Muscle of leg (tissue), 11 donors: Measurements from ENCODE around the gene CASS4. TPM values are rescaled to one million over a fixed set of nuclear protein-coding genes. Genes with fewer than 3 reads are reported as not detected.
"Not testable (repeated sequence)": the region's sequence is repeated elsewhere in the genome, so short reads cannot be mapped to it uniquely, and the experiment has no call there.

Experiments
- DNase-seq: peaks from one replicate; pipeline ENCODE4 v3.0.0; 2013
- H3K27ac ChIP-seq: one replicate; pipeline ENCODE4 v1.5.1; 2013; ENCODE audit warnings: mild to moderate bottlenecking, low read length, control low read depth
- H3K27me3 ChIP-seq: one replicate; pipeline ENCODE4 v1.6.1; 2013; ENCODE audit warnings: low read length; ENCODE audit not compliant: control insufficient read depth, insufficient read depth
- H3K36me3 ChIP-seq: one replicate; pipeline ENCODE4 v1.6.1; 2013; ENCODE audit warnings: low read length; ENCODE audit not compliant: control insufficient read depth, insufficient read depth
- H3K4me1 ChIP-seq: one replicate; pipeline ENCODE4 v1.6.1; 2013; ENCODE audit warnings: low read length; ENCODE audit not compliant: control insufficient read depth, insufficient read depth
- H3K4me3 ChIP-seq: one replicate; pipeline ENCODE4 v1.5.1; 2013; ENCODE audit warnings: low read length, control low read depth
- H3K9me3 ChIP-seq: replicated peaks from 2 replicates; pipeline ENCODE4 v1.6.1; 2013; ENCODE audit warnings: low read depth, low read length; ENCODE audit not compliant: control insufficient read depth
- WGBS: methylation state at CpG from one replicate; pipeline ENCODE4 v1.1.5; 2013; ENCODE audit warnings: missing lambda C conversion rate; ENCODE audit not compliant: insufficient coverage; 5-methylcytosine and 5-hydroxymethylcytosine counted together
- polyA plus RNA-seq, 8 donors: library from polyadenylated mRNA; unstranded; fragments of 120-200 nt; gene quantifications; one replicate each; pipeline versions ENCODE4 v1.2.1 to v1.2.3, GENCODE V29; 2013; ENCODE audit warnings: inconsistent platforms in 1 of 8, low replicate concordance in 1 of 8; ENCODE audit not compliant: insufficient read length in 8 of 8, insufficient read depth in 1 of 8
- total RNA-seq: library from RNA; stranded (reverse); fragments of 120-200 nt; gene quantifications from one replicate; pipeline ENCODE4 v1.2.4, GENCODE V29; 2013

CASS4 gene
- total and polyA plus RNA-seq, 9 donors, result 4.8 to 8.1 (median 6.4) TPM

- 75% methylated on average over 1 of the region's 1 CpG for WGBS
- H3K4me3 ChIP-seq, result no peak overlapping the region
- peaks cover 29% of the 10 kb centered on the region for H3K36me3 ChIP-seq
- H3K4me1 ChIP-seq, result no peaks in the 10 kb centered on the region
- no peaks in the 10 kb centered on the region for H3K27me3 ChIP-seq
- no peaks in the 10 kb centered on the region for H3K9me3 ChIP-seq
- H3K27ac ChIP-seq, result no peak overlapping the region
- no peak for DNase-seq
These were observed 2.1 kb upstream of the CASS4 start for GRCh38 chr20:56409956-56410355.

DNA sequence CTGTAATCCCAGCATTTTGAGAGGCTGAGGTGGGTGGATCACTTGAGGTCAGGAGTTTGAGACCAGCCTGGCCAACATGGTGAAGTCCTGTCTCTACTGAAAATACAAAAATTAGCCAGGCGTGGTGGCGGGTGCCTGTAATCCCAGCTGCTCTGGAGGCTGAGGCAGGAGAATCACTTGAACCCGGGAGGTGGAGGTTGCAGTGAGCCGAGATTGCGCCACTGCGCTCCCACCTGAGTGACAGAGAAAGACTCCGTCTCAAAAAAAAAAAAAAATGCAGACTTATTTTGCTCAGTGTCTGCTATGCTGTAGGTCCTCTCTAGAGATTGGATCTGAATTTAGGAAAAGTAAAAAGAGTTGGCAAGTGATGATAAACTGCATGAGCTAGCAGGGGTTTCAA lies 773 bp upstream of the CASS4 start:
- H3K4me3 ChIP-seq, H3K9me3 ChIP-seq, DNase-seq, H3K27ac ChIP-seq, H3K4me1 ChIP-seq, H3K27me3 ChIP-seq: not testable (repeated sequence)
- H3K36me3 ChIP-seq, result peaks cover 24% of the 10 kb centered on the region
- 93% methylated on average over 7 of the region's 7 CpGs for WGBS

- H3K36me3 ChIP-seq, result peaks cover 15% of the 10 kb centered on the region
- no peaks in the 10 kb centered on the region for H3K9me3 ChIP-seq
- H3K27me3 ChIP-seq, result no peaks in the 10 kb centered on the region
- peak overlapping the region; percentile 13 for H3K4me3 ChIP-seq
- H3K4me1 ChIP-seq, result no peaks in the 10 kb centered on the region
- H3K27ac ChIP-seq, result peak overlapping the region; percentile 31
- WGBS, result 94% methylated on average over 7 of the region's 7 CpGs
- DNase-seq, result no peak
These were observed 372 bp downstream of the CASS4 start for GRCh38 chr20:56412473-56412790.

DNA sequence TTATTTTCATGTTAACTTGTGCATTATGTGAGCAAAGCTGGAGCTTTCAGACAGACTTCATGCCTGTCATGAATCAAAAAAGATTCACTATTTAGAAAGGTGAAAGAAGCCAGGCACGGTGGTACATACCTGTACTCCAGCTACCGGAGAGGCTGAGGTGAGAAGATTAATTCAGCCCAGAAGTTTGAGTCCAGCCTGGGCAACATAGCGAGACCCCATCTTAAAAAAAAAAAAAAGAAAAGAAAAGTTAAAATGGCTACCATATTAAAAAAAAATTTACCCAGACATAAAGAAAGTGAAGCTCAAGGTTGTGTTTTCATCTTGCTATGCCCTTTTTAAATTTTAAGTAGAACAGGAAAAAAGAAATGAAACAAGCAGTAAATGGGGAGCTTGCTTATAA lies 889 bp downstream of the CASS4 start:
- Histone ChIP-seq H3K36me3 (peaks cover 10% of the 10 kb centered on the region), H3K9me3 (no peaks in the 10 kb centered on the region), H3K27me3 (no peaks in the 10 kb centered on the region), H3K4me1 (no peaks in the 10 kb centered on the region), H3K4me3 (peak overlapping the region; percentile 13), H3K27ac (no peak overlapping the region)
- no CpG with 5 or more reads among the region's 3 CpGs for WGBS
- DNase-seq, result no peak

DNA sequence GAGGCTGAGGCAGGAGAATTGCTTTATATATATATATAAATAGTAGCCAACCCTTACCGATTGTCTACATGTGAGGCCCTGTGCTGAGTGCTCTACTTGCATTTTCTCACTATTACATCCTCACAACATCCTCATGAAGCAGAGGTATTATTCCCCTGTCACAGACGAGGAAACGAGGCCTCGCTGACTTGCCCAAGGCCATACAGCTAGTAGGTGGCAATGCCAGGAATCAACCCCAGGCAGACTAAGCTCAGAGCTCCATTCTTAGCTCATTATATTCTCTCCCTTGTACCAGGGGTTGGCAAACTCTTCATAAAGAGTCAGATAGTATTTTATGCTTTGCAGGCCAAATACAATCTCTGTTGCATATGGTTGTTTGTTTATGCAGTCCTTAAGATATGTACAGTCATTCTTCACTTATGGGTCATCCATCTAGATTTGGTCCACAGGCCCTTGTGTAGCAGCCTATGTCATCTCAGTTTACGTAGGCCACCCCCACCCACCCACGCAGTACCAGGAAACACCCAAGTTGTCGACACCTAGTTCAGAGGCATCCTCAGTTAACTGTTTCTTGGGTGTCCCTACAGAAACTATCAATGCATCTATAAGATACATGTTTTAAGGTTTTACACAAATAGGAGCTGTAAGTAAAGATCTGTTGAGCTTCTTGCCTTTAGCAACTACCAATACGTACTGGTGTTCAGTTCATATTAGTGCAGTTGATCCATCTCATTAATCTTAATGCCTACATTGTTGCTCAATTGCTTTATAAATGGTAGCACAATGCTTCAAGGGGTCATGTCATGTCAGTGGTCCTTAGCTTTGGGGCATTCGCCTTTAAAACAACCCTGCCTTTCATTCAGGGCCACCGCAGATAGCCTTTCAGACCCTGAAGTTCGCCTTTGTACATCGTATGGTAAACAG lies 3.0 kb downstream of the CASS4 start:
- Histone ChIP-seq H3K9me3 (no peaks in the 10 kb centered on the region), H3K27ac (no peak overlapping the region), H3K4me1 (no peaks in the 10 kb centered on the region), H3K4me3 (no peak overlapping the region), H3K36me3 (no peaks in the 10 kb centered on the region), H3K27me3 (no peaks in the 10 kb centered on the region)
- 74% methylated on average over 7 of the region's 12 CpGs for WGBS
- DNase-seq, result no peak

- Histone ChIP-seq H3K27ac (no peak overlapping the region), H3K4me3 (no peak overlapping the region), H3K4me1 (peaks cover 7% of the 10 kb centered on the region), H3K36me3 (no peaks in the 10 kb centered on the region), H3K27me3 (no peaks in the 10 kb centered on the region), H3K9me3 (no peaks in the 10 kb centered on the region)
- WGBS, result 86% methylated on average over 7 of the region's 7 CpGs
- DNase-seq, result no peak
These were observed 5.3 kb downstream of the CASS4 start for GRCh38 chr20:56417402-56417801.

GRCh38 chr20:56417911-56418310 lies 5.9 kb downstream of the CASS4 start:
- Histone ChIP-seq H3K27ac (no peak overlapping the region), H3K4me1 (peaks cover 9% of the 10 kb centered on the region), H3K27me3 (no peaks in the 10 kb centered on the region), H3K4me3 (no peak overlapping the region), H3K9me3 (no peaks in the 10 kb centered on the region), H3K36me3 (no peaks in the 10 kb centered on the region)
- no peak for DNase-seq
- 95% methylated on average over 2 of the region's 4 CpGs for WGBS

- H3K4me1 ChIP-seq, result peaks cover 10% of the 10 kb centered on the region
- H3K4me3 ChIP-seq, result no peak overlapping the region
- no peak overlapping the region for H3K27ac ChIP-seq
- 63% methylated on average over 3 of the region's 11 CpGs for WGBS
- H3K27me3 ChIP-seq, result no peaks in the 10 kb centered on the region
- no peaks in the 10 kb centered on the region for H3K9me3 ChIP-seq
- DNase-seq, result no peak
- H3K36me3 ChIP-seq, result no peaks in the 10 kb centered on the region
These were observed 6.4 kb downstream of the CASS4 start for GRCh38 chr20:56418385-56418861.

DNA sequence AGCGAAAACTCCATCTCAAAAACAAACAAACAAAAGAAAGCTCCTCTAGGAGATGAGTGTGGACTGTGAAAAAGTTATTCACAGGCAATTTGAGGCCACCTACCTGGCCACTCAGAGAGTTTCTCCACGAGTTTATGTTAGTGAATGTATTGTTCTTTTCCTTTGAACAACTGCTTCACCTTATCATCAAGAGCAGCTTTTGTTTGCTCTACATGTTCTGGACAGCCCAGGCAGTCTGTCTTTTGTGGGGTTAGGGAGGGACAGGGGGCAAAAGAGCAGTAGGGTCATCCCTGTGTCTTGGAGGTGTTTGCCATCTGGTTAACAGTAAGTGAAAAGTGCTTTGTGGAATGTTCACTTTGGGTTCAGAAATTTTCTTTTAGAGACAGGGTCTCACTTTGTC lies 8.0 kb downstream of the CASS4 start:
- no peak overlapping the region for H3K4me3 ChIP-seq
- H3K27ac ChIP-seq, result no peak overlapping the region
- H3K27me3 ChIP-seq, result no peaks in the 10 kb centered on the region
- H3K4me1 ChIP-seq, result peaks cover 10% of the 10 kb centered on the region
- no CpG with 5 or more reads among the region's 2 CpGs for WGBS
- no peak for DNase-seq
- no peaks in the 10 kb centered on the region for H3K9me3 ChIP-seq
- H3K36me3 ChIP-seq, result no peaks in the 10 kb centered on the region

DNA sequence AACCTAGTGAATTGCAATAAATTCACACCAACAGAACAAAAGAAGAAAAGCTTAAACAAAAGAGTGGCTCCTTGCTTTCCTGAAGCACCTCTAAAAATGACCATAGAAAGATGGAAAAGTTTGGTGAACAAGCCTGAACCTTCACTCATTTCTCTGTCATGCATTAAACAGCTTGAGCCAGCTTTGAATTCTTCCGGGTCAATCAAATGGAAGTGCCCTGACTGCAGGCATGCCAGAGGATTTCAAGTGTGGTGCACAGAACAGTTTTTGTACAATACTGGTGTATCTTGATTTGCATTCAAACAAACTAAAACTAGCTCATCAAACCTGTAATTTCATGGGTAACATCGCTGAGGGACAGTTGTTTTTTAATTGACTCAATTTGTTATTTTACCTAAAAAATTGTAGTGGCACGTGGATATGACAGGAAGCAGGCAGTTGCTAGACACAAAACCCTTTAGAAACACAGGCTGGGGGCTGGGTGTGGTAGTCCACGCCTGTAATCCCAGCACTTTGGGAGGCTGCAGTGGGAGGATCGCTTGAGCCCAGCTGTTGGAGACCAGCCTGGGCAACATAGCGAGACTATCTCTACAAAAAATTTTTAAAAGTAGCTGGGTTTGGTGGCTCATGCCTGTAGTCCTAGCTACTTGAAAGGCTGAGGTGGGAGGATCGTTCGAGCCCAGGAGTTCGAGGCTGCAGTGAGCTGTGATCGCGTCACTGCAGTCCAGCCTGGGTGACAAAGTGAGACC lies 9.1 kb downstream of the CASS4 start:
- Histone ChIP-seq H3K4me1 (peaks cover 10% of the 10 kb centered on the region), H3K9me3 (no peaks in the 10 kb centered on the region), H3K4me3 (no peak overlapping the region), H3K27ac (no peak overlapping the region), H3K36me3 (no peaks in the 10 kb centered on the region), H3K27me3 (no peaks in the 10 kb centered on the region)
- WGBS, result 100% methylated on average over 6 of the region's 11 CpGs
- no peak for DNase-seq
